Urothelium cell line (cell line): ENCODE data around the gene ZDHHC8.
A peak's percentile ranks its signal among the peaks of the same experiment; 100 is the strongest.

Source experiments
- DNase-seq: peaks from one replicate; pipeline ENCODE4 v3.0.0; 2011; ENCODE audit warnings: low spot score, mixed read lengths
- FAIRE-seq: peaks from 2 replicates; lab custom pipeline; 2011; peaks lifted over from hg19 to GRCh38; lab: Jason Lieb, UNC

Gene ZDHHC8

DNA sequence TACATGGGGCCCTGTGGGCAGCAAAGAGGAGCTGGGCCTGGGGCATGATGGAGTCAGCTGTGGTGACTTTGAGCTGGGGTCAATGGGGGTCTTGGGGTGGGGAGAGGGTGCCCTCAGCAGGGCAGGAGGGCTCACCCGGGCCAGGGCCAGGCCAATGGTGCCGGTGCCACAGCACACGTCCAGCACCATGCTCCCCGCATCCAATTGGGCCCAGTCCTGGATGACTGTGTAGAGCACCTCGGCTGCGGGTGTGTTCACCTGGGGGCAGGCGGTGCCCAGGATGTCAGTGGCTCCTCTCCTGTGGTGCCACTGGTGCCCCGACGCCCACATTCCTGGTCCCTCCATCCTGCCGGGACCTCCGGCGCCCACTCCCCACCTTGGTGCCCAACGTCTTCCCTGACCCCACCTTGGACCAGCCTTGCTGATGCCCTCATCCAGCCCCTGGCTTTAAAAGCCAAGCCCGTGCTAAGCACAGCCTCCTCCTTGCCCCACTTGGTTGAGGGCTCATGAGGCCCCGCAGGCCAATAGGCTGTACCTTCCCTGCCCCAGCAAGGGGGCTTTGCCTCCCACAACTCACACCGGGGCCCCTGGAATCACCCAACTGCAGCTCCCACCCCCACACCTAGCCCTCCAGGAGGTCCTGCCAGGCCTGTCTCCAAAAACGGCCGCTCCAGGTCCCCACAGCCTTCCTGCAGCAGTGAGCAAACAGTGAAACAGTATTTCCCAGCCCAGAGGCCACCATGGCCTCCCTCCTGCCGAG is 17.9 kb upstream of the ZDHHC8 start:
- FAIRE-seq (peak; percentile 32), DNase-seq (no peak)

- no peak for FAIRE-seq
- DNase-seq: no peak
These were observed 16.8 kb upstream of the ZDHHC8 start for GRCh38 chr22:20114506-20115475.

- FAIRE-seq: peak; percentile 20
- DNase-seq: no peak
These were observed 15.8 kb upstream of the ZDHHC8 start, which contains the start of gene RANBP1 for GRCh38 chr22:20115691-20116375. TSS of gene RANBP1 (plus strand) at chr22:20116104. CDS start at chr22:20116185, 81 bp downstream.

DNA sequence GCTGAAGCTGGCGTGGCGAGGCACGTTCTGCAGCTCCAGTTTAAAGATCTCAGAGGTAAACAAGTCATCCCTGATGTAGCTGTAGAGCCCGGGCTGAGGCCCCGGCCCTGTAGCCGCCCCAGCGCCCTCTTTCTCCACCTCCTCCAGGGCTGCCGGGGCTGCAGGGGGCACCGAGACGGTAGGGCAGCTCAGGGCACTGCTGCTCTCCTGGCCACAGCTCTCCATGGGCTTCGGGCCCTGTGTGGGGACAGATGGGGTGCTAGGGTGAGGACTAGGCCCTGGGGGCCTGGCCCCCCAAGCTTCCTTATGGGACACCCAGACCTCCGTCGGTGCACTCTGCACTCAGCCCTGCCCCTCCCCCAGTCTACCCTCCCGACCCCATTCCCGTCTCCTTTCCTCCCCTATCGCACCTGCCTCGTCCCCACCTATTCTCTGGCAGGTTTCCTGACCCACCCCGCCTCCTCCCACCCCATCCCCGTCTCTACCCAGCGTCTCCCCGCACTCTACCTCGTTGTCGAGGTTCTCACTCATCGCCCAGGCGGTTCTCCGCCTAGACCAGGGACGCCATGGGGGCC is 15.1 kb upstream of the ZDHHC8 start:
- FAIRE-seq: no peak
- no peak for DNase-seq

DNA sequence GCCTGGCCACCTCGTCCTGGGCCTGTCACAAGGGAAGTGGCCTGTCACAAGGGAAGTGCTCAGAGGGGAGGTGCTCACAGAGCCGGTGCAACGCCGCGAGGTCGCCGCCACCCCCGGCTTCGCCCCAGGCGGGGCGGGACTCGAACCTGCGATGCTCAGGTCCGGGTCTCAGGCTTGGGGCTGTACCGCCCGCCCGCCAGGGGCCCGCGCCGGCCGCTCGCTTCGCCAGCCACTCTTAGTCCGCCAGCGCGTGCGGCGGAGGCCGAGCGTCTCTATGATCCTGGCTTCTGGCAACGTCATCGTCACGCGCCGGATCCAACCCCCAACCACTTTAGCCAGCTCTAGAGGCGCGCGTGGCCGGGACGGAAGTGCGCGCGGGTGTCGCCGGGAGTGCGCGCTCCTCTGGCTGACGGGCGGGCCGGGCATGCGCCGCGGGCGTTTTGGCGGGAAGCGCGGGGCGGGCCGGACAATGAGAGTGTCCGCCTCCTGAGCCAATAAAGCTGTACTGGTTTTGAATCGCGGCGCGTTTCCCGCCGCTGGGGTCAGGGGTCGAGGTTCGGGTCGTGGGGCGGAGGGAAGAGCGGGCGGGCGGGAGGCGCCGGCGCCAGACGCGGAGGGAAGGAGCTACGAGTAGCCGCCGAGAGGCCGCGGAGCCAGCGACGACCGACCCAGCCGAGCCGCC is 14.5 kb upstream of the ZDHHC8 start, which contains the start of gene TRMT2A:
TSS of gene TRMT2A (minus strand) at position 276 of the 682 bp plus-strand sequence. CDS start 320 bp downstream, outside the sequence.
- DNase-seq (peak; percentile 100), FAIRE-seq (peak; percentile 98)

GRCh38 chr22:20117633-20118299 is 13.8 kb upstream of the ZDHHC8 start:
- DNase-seq (peak; percentile 43), FAIRE-seq (no peak)

DNA sequence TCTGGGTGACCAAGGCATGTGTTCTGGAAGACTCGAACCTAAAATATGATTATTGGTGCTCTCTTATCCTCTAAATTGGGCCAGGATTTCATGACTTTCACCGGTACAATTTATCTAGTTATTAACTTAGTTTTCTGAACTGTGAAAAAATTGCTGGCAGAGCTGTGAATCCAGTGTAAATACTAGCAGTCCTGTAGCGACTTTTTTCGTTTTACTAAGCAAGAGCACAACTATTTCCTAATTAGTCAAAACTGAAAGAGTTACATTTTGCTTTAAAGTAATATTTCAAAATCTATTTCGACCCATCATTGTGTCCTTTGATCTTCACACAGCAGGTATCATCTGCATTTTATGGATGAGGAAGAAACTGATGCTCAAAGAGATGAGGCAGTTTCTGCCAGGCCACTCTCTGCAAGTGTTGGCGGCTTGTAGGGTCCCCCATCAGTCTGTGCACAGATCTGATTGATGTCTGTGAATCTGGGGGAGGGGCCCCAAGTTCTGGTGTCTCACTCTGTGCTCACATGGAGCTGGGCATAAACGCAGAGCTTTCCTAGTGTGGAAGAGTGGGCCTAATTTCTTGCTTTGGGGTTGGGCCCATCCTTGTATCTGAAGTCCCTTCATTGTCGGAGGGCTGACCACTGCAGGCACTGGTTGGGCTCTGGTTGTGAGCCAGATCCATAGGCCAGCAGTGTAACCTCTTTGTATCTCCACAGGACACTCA is 13.1 kb upstream of the ZDHHC8 start:
- FAIRE-seq (no peak), DNase-seq (no peak)

DNA sequence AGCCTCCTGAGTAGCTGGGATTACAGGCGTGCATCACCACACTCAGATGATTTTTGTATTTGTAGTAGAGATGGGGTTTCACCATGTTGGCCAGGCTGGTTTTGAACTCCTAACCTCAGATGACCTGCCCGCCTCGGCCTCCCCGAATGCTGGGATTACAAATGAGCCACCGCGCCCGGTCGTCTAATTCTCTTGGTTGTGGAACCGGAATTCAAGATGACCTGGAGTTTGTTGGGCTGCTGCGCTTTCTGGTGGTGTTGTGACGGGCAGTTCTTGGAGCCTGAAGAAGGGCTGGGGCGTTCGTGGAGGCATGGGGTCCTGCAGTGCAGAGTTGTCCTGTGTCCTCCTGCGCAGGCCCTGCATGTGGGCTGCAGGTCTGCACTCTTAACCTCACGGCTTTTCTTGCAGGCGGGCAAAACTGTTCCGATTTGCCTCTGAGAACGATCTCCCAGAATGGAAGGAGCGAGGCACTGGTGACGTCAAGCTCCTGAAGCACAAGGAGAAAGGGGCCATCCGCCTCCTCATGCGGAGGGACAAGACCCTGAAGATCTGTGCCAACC is 9.7 kb upstream of the ZDHHC8 start:
- no peak for DNase-seq
- FAIRE-seq: no peak

DNA sequence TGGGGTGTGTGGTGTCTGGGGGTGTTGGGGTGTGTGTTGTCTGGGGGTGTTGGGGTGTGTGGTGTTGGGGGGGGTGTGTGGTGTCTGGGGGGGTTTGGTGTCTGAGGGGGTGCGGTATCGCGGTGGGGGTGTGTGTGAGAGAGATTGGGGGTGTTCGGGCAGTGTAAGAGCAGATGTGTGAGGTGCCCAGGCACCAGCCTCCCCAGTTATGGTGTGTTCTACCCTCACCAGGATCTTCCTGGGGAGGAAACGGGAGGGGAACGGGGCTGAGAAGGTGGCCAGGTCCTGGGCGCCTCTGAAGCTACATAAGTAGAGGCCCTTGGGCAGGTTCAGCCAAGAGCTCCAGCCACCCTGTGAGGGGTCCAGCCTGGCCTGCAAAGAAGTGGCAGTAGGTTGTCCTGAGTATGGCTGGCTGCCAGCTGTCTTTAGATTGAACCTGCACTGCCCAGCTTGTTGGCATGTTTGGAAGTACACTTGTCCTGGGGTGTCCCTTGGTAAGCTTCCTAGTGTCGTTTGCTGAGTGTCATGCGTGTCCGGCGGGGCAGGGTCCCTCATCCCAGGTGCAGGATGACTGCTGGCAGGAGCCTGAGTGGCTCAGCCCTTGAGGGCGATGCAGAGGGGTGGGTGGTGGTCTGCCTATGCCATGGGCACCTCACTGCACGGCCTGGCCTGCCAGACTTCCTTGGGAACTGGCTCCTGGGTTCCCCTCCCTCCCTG is 8.1 kb upstream of the ZDHHC8 start:
- FAIRE-seq (peak; percentile 70), DNase-seq (no peak)

DNA sequence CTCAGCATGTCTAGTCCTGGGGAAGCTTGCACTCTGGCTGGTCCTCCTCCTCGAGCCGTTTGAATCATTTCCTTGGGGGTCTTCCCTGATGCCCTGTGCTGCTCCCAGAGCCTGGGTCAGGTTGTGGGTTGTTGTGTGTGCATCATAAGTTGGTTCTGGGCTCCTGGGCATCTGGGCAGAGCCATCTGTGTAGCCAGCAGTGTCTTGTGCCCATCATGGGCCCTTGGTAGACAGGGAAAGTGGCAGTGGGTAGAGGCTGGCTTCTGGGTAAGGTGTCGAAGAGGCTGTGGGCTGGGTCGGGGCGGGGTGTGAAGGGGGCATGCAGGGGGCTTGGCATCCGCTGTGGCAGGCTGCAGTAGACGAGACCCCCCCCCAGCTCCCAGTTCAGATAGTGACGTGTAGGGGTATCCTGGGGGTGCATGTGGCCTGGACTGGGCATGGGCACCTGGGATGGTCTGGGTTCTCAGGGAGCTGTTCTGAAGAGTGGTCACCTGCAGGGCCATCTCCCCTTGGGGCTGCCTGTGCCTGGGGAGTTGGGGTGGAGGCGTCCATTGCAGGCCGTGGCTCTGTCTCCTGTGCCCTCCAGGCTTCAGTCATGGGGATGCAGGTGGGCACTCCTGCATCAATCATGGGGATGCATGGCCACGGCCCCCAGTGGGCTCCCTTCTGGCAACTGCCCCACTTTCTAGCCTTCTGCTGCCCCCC is 7.4 kb upstream of the ZDHHC8 start:
- DNase-seq (no peak), FAIRE-seq (no peak)

DNA sequence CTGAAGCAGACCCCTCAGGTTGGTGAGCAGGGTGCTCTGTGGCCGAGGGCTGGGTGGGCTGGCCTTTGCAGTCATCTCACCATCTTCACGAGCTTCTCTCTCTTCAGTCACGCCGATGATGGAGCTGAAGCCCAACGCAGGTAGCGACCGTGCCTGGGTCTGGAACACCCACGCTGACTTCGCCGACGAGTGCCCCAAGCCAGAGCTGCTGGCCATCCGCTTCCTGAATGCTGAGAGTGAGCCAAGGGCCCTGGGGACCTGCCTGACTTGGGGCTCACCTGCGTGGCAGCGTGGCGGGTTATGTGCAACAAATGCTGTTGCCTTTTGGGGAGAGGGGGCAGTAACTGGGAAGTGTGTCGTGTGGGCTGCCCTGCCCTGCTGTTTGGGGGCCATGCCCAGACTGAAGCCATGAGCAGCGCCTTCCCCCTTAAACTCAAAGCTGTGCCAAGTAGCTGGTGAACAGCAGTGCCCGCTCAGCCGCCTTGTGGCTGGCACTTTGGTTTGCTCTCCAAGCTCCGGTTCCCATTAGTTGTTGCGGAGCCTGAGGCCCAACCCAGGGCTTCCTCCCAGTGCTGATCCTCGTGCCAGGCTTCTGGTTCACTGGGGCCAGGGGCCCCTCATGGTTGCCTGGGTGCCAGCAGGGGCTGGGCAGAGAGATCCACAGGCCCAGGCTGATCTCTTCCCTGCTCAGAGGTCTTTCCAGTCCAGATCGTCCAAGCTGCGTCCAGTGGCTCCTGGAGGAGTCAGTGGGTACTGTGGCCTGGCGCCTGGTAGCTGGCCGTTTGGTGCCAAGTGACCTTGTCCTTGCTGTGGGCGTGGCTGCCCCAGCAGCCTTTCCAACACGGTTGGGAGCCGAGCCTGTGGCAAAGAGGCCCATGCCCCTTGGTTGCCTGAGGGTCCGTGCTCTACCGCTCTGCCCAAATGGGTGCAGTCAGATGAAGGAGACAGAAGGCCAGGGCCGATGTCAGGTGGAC is 6.1 kb upstream of the ZDHHC8 start:
- FAIRE-seq (peak; percentile 61), DNase-seq (no peak)

DNA sequence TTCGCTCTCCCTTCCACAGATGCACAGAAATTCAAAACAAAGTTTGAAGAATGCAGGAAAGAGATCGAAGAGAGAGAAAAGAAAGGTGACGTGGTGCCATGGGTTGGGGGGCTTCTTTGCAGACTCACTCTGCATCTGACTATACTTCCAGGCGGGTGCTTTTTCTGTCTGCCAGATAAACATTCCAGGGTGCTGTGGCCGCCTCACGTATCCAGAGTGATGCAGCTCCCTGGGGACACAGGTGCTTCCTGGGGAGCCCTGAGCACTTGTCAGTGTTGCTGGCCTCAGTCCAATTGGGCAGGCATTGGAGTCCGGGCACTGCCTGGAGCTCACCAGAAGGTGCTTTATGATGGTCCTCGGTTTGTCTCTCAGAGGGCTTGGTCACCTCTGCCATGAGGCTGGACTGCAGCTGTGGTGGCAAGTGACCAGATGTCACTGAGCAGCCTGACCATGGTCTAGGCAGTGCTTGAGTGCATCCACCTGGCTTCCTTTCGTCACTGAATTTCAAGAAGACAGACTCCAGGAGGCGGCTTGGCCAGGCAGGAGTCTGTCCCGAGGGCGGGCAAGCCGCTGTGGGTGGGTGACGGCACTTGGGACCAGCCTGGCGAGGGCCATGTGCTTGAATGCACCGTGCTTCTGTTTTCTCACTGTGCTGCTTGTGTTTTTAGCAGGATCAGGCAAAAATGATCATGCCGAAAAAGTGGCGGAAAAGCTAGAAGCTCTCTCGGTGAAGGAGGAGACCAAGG is 5.1 kb upstream of the ZDHHC8 start:
- FAIRE-seq (peak; percentile 40), DNase-seq (no peak)

- no peak for FAIRE-seq
- no peak for DNase-seq
These were observed 4.2 kb upstream of the ZDHHC8 start for GRCh38 chr22:20127318-20127868.

DNA sequence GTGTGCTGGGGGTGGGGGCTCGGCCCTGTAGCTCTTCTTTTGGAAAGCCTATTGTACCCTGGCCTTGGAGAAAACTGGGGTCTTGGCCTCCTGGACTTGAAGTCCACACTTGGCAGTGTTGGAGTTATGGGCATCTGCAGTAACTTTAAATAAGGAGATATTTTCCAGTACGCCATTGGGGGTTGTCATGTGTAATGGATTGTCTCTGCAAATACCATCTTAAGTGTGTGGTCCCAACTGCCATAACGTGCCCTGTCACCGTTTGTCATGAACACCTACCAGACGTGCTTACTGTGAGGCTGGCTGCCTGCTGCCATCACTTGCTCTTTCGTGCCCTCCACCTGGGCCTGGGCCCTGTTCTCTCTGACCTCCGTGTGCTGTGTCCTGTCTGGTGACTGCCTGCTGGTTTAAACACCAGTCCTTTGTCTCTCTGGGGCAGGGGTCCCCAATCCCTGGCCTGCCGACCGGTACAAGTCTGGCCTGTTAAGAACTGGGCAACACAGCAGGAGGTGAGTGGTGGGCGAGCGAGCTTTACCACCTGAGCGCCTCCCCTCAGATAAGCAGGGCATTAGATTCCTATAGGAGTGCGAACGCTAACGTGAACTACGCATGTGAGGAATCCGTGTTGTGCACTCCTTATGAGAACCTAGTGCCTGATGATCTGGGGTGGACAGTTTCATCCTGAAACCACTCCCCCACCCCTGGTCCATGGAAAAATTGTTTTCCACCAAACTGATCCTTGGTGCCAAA is 3.6 kb upstream of the ZDHHC8 start:
- peak; percentile 93 for FAIRE-seq

GRCh38 chr22:20128619-20128901 is 3.0 kb upstream of the ZDHHC8 start:
- DNase-seq: no peak
- FAIRE-seq: peak; percentile 13

More for the DNA sequence above, 3.6 kb upstream of the ZDHHC8 start:
- DNase-seq: no peak
